Naive thymus-derived CD4-positive, alpha-beta T cell (primary cell): ENCODE results near the gene VARS1. TPM values are rescaled to one million over a fixed set of nuclear protein-coding genes. Genes with fewer than 3 reads are reported as not detected.

Experiments
- ATAC-seq: fragments of 150-1000 bp; cut with Tn5 transposase; 2 replicates; pipeline ENCODE4 v1.10.0; 2021; ENCODE audit warnings: mild to moderate bottlenecking, moderate library complexity
- CTCF ChIA-PET: fragments of 350-600 bp; sonication (Branson Sonifier 250); formaldehyde crosslinking; loops from one replicate; lab custom pipeline; 2021; ENCODE audit warnings: antibody characterized with exemption; lab: Charles Lee
- POLR2A ChIA-PET: fragments of 350-600 bp; sonication (Branson Sonifier 250); formaldehyde crosslinking; loops from one replicate; lab custom pipeline; 2021; ENCODE audit warnings: antibody characterized with exemption, inconsistent platforms; lab: Charles Lee
- DNase-seq, 9 donors: peaks; one replicate each; pipeline versions ENCODE4 v3.0.0 to v3.0.0-alpha.2; 2020 to 2022; ENCODE audit warnings: mixed read lengths in 1 of 9
- H3K27ac ChIP-seq: one replicate; pipeline ENCODE4 v1.7.0; 2013; ENCODE audit warnings: mild to moderate bottlenecking, low read depth, low read length, moderate library complexity
- H3K27me3 ChIP-seq, 2 donors: one replicate each; pipeline ENCODE4 v1.7.0; 2013; ENCODE audit warnings: low read length in 2 of 2, mild to moderate bottlenecking in 2 of 2, moderate library complexity in 2 of 2; ENCODE audit not compliant: control insufficient read depth in 2 of 2, insufficient read depth in 2 of 2
- H3K36me3 ChIP-seq, 3 experiments: 1 replicate in 2 of 3; 2 replicates in 1 of 3; pipeline ENCODE4 v1.7.0; 2013; ENCODE audit warnings: low read length in 3 of 3, mild to moderate bottlenecking in 3 of 3, moderate library complexity in 1 of 3; ENCODE audit not compliant: insufficient read depth in 3 of 3, control insufficient read depth in 2 of 3
- H3K4me1 ChIP-seq, 2 donors: one replicate each; pipeline ENCODE4 v1.7.0; 2013; ENCODE audit warnings: low read length in 2 of 2, mild to moderate bottlenecking in 2 of 2, moderate library complexity in 1 of 2; ENCODE audit not compliant: control insufficient read depth in 2 of 2, insufficient read depth in 2 of 2
- H3K4me3 ChIP-seq: 2 replicates; pipeline ENCODE4 v1.7.0; 2013; ENCODE audit warnings: mild to moderate bottlenecking, low read length
- H3K9me3 ChIP-seq, 3 experiments: 1 replicate in 2 of 3; 2 replicates in 1 of 3; pipeline ENCODE4 v1.7.0; 2013; ENCODE audit warnings: low read length in 3 of 3; ENCODE audit not compliant: control insufficient read depth in 2 of 3
- H3K27ac Mint-ChIP-seq, 9 donors: one replicate each; pipeline ENCODE4 v1.8.0; 2020 to 2022; ENCODE audit warnings: mixed read lengths in 9 of 9, mild to moderate bottlenecking in 8 of 9, moderate library complexity in 5 of 9, inconsistent platforms in 2 of 9
- H3K27me3 Mint-ChIP-seq, 5 donors: one replicate each; pipeline ENCODE4 v1.8.0; 2021 to 2022; ENCODE audit warnings: mixed read lengths in 5 of 5, mild to moderate bottlenecking in 1 of 5
- H3K36me3 Mint-ChIP-seq, 5 donors: one replicate each; pipeline ENCODE4 v1.8.0; 2020 to 2022; ENCODE audit warnings: mixed read lengths in 5 of 5, mild to moderate bottlenecking in 3 of 5, inconsistent platforms in 1 of 5
- H3K4me1 Mint-ChIP-seq, 7 donors: one replicate each; pipeline ENCODE4 v1.8.0; 2020 to 2022; ENCODE audit warnings: mixed read lengths in 7 of 7, mild to moderate bottlenecking in 3 of 7, inconsistent platforms in 1 of 7
- H3K4me3 Mint-ChIP-seq, 10 donors: one replicate each; pipeline ENCODE4 v1.8.0; 2020 to 2022; ENCODE audit warnings: mild to moderate bottlenecking in 10 of 10, mixed read lengths in 10 of 10, moderate library complexity in 6 of 10, inconsistent platforms in 2 of 10
- H3K9me3 Mint-ChIP-seq, 11 donors: one replicate each; pipeline ENCODE4 v1.8.0; 2020 to 2022; ENCODE audit warnings: mixed read lengths in 11 of 11, mild to moderate bottlenecking in 4 of 11, inconsistent platforms in 1 of 11, moderate library complexity in 1 of 11
- intact Hi-C, 2 donors: fragments of 100-400 bp; cut with micrococcal nuclease; formaldehyde crosslinking; loops; one replicate each; pipeline ENCODE4 v1.15.1; 2023
- polyA plus RNA-seq, 2 donors: library from polyadenylated mRNA; unstranded; fragments of 300-500 nt; fragmentation: Illumina TruSeq; gene quantifications; one replicate each; pipeline ENCODE4 v1.2.3, GENCODE V29; 2021
- total RNA-seq, 6 experiments: library from RNA in 5 of 6; stranded (reverse) in 5 of 6; gene quantifications; 1 replicate in 5 of 6; 2 replicates in 1 of 6; pipeline ENCODE4 v1.2.3 and lab custom pipeline; 2021 to 2026

The VARS1 gene
- total and polyA plus RNA-seq, 7 experiments from 2014 or later, result 32.2 to 84.2 (median 44.8) TPM

DNA sequence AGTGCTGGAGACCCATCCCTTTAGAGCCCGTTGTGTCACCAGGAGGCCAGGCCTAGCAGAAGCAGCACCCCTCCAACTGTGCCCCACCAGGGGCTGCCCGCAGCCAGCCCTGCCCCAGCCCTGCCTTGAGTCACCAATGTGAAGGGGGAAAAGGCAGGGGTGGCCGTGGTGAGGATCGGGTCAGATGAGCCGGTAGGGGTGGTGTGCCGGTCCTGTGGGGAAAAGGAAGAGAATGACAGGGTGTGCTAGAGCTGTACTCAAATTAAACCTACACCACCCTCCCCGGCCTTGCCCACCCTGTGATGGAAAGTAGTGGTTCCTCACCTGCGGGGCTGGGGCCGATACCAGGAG lies 30.0 kb downstream of the VARS1 start:
- intact Hi-C loops, result no loop called here
- ATAC-seq (no peak), DNase-seq (no peak)
- peaks cover 0 to 4% of the 10 kb centered on the region in 2 donors for H3K4me1 ChIP-seq
- H3K27ac ChIP-seq, result no peak overlapping the region
- peaks cover 4 to 29% (median 12%) of the 10 kb centered on the region in 7 donors for H3K4me1 Mint-ChIP-seq
- H3K9me3 Mint-ChIP-seq, result peaks cover 0 to 2% (median 0%) of the 10 kb centered on the region in 11 donors
- H3K4me3 ChIP-seq, result no peak overlapping the region
- no peaks in the 10 kb centered on the region for H3K36me3 ChIP-seq
- no peak overlapping the region for H3K27ac Mint-ChIP-seq
- H3K4me3 Mint-ChIP-seq, result no peak overlapping the region
- peaks cover 0 to 20% (median 7%) of the 10 kb centered on the region in 5 donors for H3K36me3 Mint-ChIP-seq
- ChIA-PET POLR2A (no interaction called here), CTCF (no interaction called here)
- H3K9me3 ChIP-seq, result no peaks in the 10 kb centered on the region
- no peaks in the 10 kb centered on the region for H3K27me3 Mint-ChIP-seq
- H3K27me3 ChIP-seq, result no peaks in the 10 kb centered on the region

DNA sequence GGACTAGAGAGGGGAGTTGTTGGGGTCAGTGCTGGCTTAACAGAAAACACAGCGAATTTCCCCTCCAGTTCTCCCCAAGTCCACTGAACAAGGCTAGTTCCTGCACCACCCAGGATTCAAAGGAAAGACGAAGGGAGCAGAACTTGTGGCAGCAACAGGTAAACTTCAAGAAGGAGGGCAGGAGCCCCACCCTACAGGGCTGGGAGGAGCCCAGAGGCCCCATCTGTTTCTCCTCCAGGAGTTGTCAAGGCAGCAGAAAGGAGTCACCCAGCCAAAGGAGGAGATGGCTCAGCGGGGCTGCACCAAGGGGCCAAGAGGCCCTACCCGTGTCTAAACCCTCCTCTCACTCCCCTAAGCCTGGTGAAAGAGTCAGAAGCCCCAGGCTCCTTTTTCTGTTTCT lies 31.4 kb downstream of the VARS1 start:
- intact Hi-C loops, result no loop called here
- Mint-ChIP-seq H3K4me3 (no peak overlapping the region), H3K27ac (no peak overlapping the region), H3K27me3 (no peaks in the 10 kb centered on the region), H3K36me3 (peaks cover 0 to 18% (median 11%) of the 10 kb centered on the region in 5 donors), H3K9me3 (peaks cover 0 to 2% (median 0%) of the 10 kb centered on the region in 11 donors), H3K4me1 (peaks cover 4 to 23% (median 9%) of the 10 kb centered on the region in 7 donors)
- DNase-seq (no peak), ATAC-seq (no peak)
- Histone ChIP-seq H3K27me3 (no peaks in the 10 kb centered on the region), H3K36me3 (no peaks in the 10 kb centered on the region), H3K27ac (no peak overlapping the region), H3K4me3 (no peak overlapping the region), H3K4me1 (no peaks in the 10 kb centered on the region), H3K9me3 (no peaks in the 10 kb centered on the region)
- CTCF ChIA-PET, result no interaction called here
- POLR2A ChIA-PET, result no interaction called here

DNA sequence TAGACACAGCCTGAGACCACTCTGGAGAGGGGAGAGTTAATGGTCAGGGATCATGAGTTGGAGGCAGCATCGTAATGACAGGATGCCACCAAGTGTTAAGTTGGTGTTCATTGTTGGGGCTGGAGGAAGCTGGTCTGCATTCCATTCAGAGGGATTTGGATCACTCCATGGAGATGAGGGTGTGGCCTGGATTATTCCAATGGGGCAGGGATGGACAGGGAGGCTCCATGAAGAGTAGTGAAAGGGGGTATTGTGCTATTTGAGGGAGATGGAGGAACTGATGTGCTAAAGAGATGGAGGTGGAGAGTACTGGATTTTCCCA lies 32.0 kb downstream of the VARS1 start:
- H3K9me3 Mint-ChIP-seq, result peaks cover 0 to 2% (median 0%) of the 10 kb centered on the region in 11 donors
- no peaks in the 10 kb centered on the region for H3K9me3 ChIP-seq
- no peak overlapping the region for H3K4me3 ChIP-seq
- H3K36me3 ChIP-seq, result no peaks in the 10 kb centered on the region
- H3K27me3 Mint-ChIP-seq, result no peaks in the 10 kb centered on the region
- no peaks in the 10 kb centered on the region for H3K4me1 ChIP-seq
- peak overlapping the region in 3 of 9 donors; percentile 24 to 36 (median 32) for H3K27ac Mint-ChIP-seq
- intact Hi-C loops, result no loop called here
- peaks cover 0 to 20% (median 5%) of the 10 kb centered on the region in 7 donors for H3K4me1 Mint-ChIP-seq
- POLR2A ChIA-PET, result interaction anchor here (0.7 kb wide), 1 partner anchor 13 kb away, joined by 3 read pairs; no protein-coding TSS in a partner anchor
- ATAC-seq (no peak), DNase-seq (no peak)
- peaks cover 0 to 19% (median 11%) of the 10 kb centered on the region in 5 donors for H3K36me3 Mint-ChIP-seq
- CTCF ChIA-PET, result no interaction called here
- H3K4me3 Mint-ChIP-seq, result no peak overlapping the region
- no peaks in the 10 kb centered on the region for H3K27me3 ChIP-seq
- H3K27ac ChIP-seq, result no peak overlapping the region

DNA sequence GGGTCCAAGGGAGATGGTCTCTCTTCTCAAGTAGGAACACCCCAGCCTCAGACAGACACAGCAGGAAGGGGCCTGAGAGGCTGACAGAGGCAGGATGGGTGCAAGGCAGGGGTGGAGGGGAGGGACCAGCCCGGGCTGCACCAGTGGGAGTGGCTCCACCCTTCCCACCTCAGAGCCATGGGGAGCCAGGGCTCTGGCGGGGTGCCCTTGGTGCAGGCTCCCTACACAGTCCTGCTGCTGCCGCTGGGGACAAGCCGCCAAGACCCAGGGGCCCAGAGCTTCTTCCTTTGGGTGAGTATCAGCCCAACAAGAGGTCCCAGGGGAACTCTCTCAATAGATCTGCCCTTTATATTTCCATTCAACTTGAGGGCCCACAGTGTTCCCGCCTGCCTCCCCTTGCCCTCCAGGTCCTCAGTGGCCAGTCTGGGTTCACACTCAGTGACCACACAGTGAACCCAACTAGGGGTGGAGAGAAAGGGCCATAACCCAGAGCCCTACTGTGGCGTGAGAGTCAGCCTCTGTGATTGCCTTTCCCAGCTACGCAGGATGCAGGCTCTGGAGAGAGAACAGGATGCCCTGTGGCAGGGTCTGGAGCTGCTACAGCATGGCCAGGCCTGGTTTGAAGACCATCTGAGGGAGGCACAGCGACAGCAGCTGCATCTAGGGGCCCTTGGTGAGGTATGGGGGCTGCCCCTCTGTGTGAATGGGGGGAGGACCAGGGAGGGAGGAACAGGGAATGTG lies 32.5 kb downstream of the VARS1 start:
- Mint-ChIP-seq H3K4me1 (peaks cover 0 to 16% (median 5%) of the 10 kb centered on the region in 7 donors), H3K27me3 (no peaks in the 10 kb centered on the region), H3K27ac (peak overlapping the region in 3 of 9 donors; percentile 24 to 36 (median 32)), H3K4me3 (no peak overlapping the region), H3K9me3 (peaks cover 0 to 2% (median 0%) of the 10 kb centered on the region in 11 donors), H3K36me3 (peaks cover 0 to 19% (median 11%) of the 10 kb centered on the region in 5 donors)
- H3K4me3 ChIP-seq, result no peak overlapping the region
- ATAC-seq (no peak), DNase-seq (no peak)
- no peaks in the 10 kb centered on the region for H3K27me3 ChIP-seq
- CTCF ChIA-PET, result no interaction called here
- H3K36me3 ChIP-seq, result no peaks in the 10 kb centered on the region
- H3K4me1 ChIP-seq, result no peaks in the 10 kb centered on the region
- POLR2A ChIA-PET, result interaction anchor here (0.7 kb wide), 1 partner anchor 13 kb away, joined by 3 read pairs; no protein-coding TSS in a partner anchor
- H3K9me3 ChIP-seq, result no peaks in the 10 kb centered on the region
- no peak overlapping the region for H3K27ac ChIP-seq
- intact Hi-C loops, result no loop called here

DNA sequence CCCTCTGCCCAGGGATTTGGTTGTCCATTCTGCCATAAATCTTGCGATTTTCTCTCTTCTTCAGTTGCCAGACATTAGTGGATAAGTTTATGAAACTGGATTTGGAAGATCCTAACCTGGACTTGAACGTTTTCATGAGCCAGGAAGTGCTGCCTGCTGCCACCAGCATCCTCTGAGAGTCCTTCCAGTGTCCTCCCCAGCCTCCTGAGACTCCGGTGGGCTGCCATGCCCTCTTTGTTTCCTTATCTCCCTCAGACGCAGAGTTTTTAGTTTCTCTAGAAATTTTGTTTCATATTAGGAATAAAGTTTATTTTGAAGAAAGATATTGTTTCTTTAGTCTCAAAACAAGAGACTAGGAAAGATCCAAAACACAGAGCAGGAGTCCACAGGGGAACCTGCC lies 33.2 kb downstream of the VARS1 start, which contains the start of gene SAPCD1:
Gene SAPCD1, plus strand, starts transcription at position 301 of the 400 bp plus-strand sequence. CDS start 399 bp downstream, outside the sequence.
- H3K9me3 Mint-ChIP-seq, result no peaks in the 10 kb centered on the region
- no peaks in the 10 kb centered on the region for H3K4me1 ChIP-seq
- ATAC-seq (no peak), DNase-seq (no peak)
- H3K4me1 Mint-ChIP-seq, result peaks cover 0 to 16% (median 5%) of the 10 kb centered on the region in 7 donors
- no peak within 1 kb of the TSS for H3K4me3 ChIP-seq
- H3K36me3 Mint-ChIP-seq, result peaks cover 0 to 19% (median 11%) of the 10 kb centered on the region in 5 donors
- ChIA-PET POLR2A (no interaction called here), CTCF (no interaction called here)
- no peaks in the 10 kb centered on the region for H3K36me3 ChIP-seq
- H3K27ac ChIP-seq, result no peak within 1 kb of the TSS
- H3K27me3 ChIP-seq, result no peaks in the 10 kb centered on the region
- no peaks in the 10 kb centered on the region for H3K27me3 Mint-ChIP-seq
- peak within 1 kb of the TSS in 4 of 9 donors; percentile 11 to 68 (median 30) for H3K27ac Mint-ChIP-seq
- intact Hi-C loops, result no loop called here
- H3K4me3 Mint-ChIP-seq, result no peak within 1 kb of the TSS
- no peaks in the 10 kb centered on the region for H3K9me3 ChIP-seq

DNA sequence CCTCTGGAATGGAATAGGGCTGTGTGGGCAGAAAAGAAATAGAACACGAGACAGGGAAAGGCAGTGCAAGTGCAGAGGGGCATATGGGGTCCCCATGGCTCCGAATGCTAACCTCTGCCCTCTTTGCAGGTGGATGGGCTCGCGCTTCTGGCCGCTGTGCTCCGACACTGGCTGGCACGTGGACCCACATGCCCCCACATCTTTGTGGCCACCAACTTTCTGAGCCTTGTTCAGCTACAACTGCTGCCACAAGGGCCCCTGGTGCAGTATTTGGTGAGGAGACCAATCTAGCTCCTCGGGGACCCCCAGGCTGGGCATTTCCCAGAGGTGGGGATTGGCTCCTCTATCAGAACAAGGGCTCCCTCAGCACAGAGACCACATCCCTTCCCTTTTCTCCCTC lies 34.2 kb downstream of the VARS1 start:
- Mint-ChIP-seq H3K9me3 (no peaks in the 10 kb centered on the region), H3K27ac (peak overlapping the region in 1 of 9 donors; percentile 8), H3K36me3 (peaks cover 0 to 19% (median 11%) of the 10 kb centered on the region in 5 donors), H3K4me3 (no peak overlapping the region), H3K4me1 (peaks cover 0 to 16% (median 5%) of the 10 kb centered on the region in 7 donors), H3K27me3 (no peaks in the 10 kb centered on the region)
- Histone ChIP-seq H3K36me3 (no peaks in the 10 kb centered on the region), H3K27ac (no peak overlapping the region), H3K4me1 (no peaks in the 10 kb centered on the region), H3K4me3 (no peak overlapping the region), H3K27me3 (no peaks in the 10 kb centered on the region), H3K9me3 (no peaks in the 10 kb centered on the region)
- no peak for DNase-seq
- CTCF ChIA-PET, result interaction anchor here (0.5 kb wide), 1 partner anchor 25 kb away, joined by 3 read pairs; no protein-coding TSS in a partner anchor
- no peak for ATAC-seq
- POLR2A ChIA-PET, result interaction anchor here (0.6 kb wide), 1 partner anchor 107 kb away, joined by 3 read pairs; no protein-coding TSS in a partner anchor
- intact Hi-C loops, result no loop called here
